Colon (tissue), 2 donors: ENCODE measurements around the gene EIF2S3.
"Not testable (repeated sequence)": the region's sequence is repeated elsewhere in the genome, so short reads cannot be mapped to it uniquely, and the experiment has no call there.

Source experiments
- FAIRE-seq: peaks from 2 replicates; lab custom pipeline; 2012; peaks lifted over from hg19 to GRCh38; lab: Jason Lieb, UNC
- donor health status: control.
- donor health status: control.

Gene EIF2S3

GRCh38 chrX:24050522-24051318, 4.0 kb upstream of the EIF2S3 start:
- FAIRE-seq: not testable (repeated sequence)

- no peak for FAIRE-seq
Measured at GRCh38 chrX:24055043-24055356, 244 bp downstream of the EIF2S3 start.

GRCh38 chrX:24063488-24063887, 8.7 kb downstream of the EIF2S3 start:
- FAIRE-seq: no peak

- FAIRE-seq: no peak
Measured at GRCh38 chrX:24069877-24070276, 15.1 kb downstream of the EIF2S3 start.

- no peak for FAIRE-seq
Measured at GRCh38 chrX:24079411-24079810, 24.7 kb downstream of the EIF2S3 start.

GRCh38 chrX:24080245-24080644, 25.5 kb downstream of the EIF2S3 start:
- FAIRE-seq: not testable (repeated sequence)

- peak; percentile 82 for FAIRE-seq
Measured at GRCh38 chrX:24080704-24081103, 25.9 kb downstream of the EIF2S3 start.

GRCh38 chrX:24081661-24082154, 27.0 kb downstream of the EIF2S3 start:
- FAIRE-seq: no peak

- peak; percentile 47 for FAIRE-seq
Measured at GRCh38 chrX:24082447-24082846, 27.7 kb downstream of the EIF2S3 start.

- no peak for FAIRE-seq
Measured at GRCh38 chrX:24085101-24085500, 30.3 kb downstream of the EIF2S3 start.

GRCh38 chrX:24090300-24091200, 35.8 kb downstream of the EIF2S3 start:
- FAIRE-seq: no peak

- no peak for FAIRE-seq
Measured at GRCh38 chrX:24093746-24094145, 39.0 kb downstream of the EIF2S3 start.

GRCh38 chrX:24097741-24098260, 43.0 kb downstream of the EIF2S3 start:
- peak; percentile 33 for FAIRE-seq

GRCh38 chrX:24098932-24099331, 44.2 kb downstream of the EIF2S3 start:
- FAIRE-seq: no peak

GRCh38 chrX:24099394-24099793, 44.6 kb downstream of the EIF2S3 start:
- FAIRE-seq: no peak

GRCh38 chrX:24100713-24101112, 46.0 kb downstream of the EIF2S3 start:
- no peak for FAIRE-seq

- no peak for FAIRE-seq
Measured at GRCh38 chrX:24110069-24110468, 55.3 kb downstream of the EIF2S3 start.

GRCh38 chrX:24113181-24113580, 58.4 kb downstream of the EIF2S3 start:
- FAIRE-seq: no peak

GRCh38 chrX:24117258-24117657, 62.5 kb downstream of the EIF2S3 start:
- no peak for FAIRE-seq

GRCh38 chrX:24124244-24124799, 69.6 kb downstream of the EIF2S3 start:
- no peak for FAIRE-seq

- FAIRE-seq: no peak
Measured at GRCh38 chrX:24125028-24125612, 70.4 kb downstream of the EIF2S3 start.
